GM23248 (cell line): ENCODE data around the gene TP53TG5.

Experiments used
- EZH2 ChIP-seq: fragments of 200-600 bp; sonication (generic); IDR thresholded peaks from 2 replicates; pipeline ENCODE4 v1.6.1; 2018; ENCODE audit warnings: antibody characterized with exemption, mild to moderate bottlenecking; ENCODE audit not compliant: insufficient read depth, poor library complexity, severe bottlenecking
- EZH2phosphoT487 ChIP-seq: fragments of 200-600 bp; sonication (generic); IDR thresholded peaks from 2 replicates; pipeline ENCODE4 v1.6.1; 2018; ENCODE audit warnings: antibody characterized with exemption, moderate library complexity, mild to moderate bottlenecking, low read depth; ENCODE audit not compliant: insufficient read depth

DNA sequence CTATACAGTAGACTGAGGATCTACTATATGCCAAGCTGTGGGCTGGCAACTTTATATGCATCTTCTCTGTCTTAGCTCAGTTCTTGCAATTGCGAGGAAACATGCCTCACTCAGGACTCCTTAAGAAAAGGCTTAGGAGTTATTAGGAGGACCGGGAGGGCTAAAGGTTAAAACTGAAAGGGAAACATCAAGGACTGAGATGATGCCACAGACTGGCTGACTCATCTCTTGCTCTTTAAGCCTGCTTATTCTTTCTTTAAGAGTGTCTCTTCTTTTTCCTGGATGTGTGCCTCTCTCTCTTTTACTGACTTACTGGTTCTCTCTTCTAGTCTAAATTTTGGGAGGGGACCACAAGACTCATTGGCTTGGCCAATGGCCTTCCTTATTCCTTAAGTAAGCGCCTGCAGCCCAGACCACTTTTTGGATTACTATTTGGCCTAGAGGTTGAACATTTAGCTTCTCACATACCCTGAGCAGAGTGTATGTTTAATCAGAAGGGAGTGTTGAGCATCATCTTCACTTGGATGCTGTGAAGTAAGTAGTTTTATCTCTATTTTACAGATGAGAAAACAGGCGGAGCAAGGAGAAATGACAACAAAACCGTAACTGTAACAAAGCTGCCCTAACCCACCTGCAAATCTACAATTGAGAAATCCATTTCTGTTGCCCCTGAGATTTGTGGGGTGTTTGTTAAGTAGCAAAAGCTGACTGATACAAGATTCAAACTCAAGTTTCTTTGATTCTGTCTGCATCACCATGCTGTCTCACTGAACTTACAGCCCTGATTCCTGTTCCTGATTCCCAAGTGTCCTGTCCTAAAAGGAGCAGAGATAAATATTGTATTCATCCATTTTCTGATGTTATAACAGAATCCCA lies 22.7 kb downstream of the TP53TG5 start:
- TF ChIP-seq EZH2phosphoT487 (no peak), EZH2 (no peak)
